Smooth muscle cell (in vitro differentiated cells): ENCODE data around the gene FBXO45. TPM values are rescaled to one million over a fixed set of nuclear protein-coding genes. Genes with fewer than 3 reads are reported as not detected.
"Not testable (repeated sequence)": the region's sequence is repeated elsewhere in the genome, so short reads cannot be mapped to it uniquely, and the experiment has no call there.

Experiments
- DNase-seq: peaks from one replicate; lab custom pipeline; 2025; ENCODE audit not compliant: unreplicated experiment; lab: John Stamatoyannopoulos, UW
- H2AFZ ChIP-seq: fragments of 200-600 bp; sonication (generic); 2 replicates; pipeline ENCODE4 v1.6.0; 2016; ENCODE audit warnings: antibody characterized with exemption, low read depth, mild to moderate bottlenecking
- H3F3A ChIP-seq: fragments of 200-600 bp; sonication (generic); 2 replicates; pipeline ENCODE4 v1.6.0; 2017; ENCODE audit warnings: antibody characterized with exemption, low read depth
- H3K27ac ChIP-seq: fragments of 200-600 bp; sonication (generic); 2 replicates; pipeline ENCODE4 v1.5.1; 2016; ENCODE audit warnings: low read depth, mild to moderate bottlenecking
- H3K27me3 ChIP-seq: fragments of 200-600 bp; sonication (generic); 2 replicates; pipeline ENCODE4 v1.6.1; 2016; ENCODE audit warnings: low read depth, mild to moderate bottlenecking
- H3K36me3 ChIP-seq: fragments of 200-600 bp; sonication (generic); 2 replicates; pipeline ENCODE4 v1.5.1; 2016; ENCODE audit warnings: low read depth
- H3K4me1 ChIP-seq: fragments of 200-600 bp; sonication (generic); 2 replicates; pipeline ENCODE4 v1.5.1; 2016; ENCODE audit warnings: low read depth
- H3K4me2 ChIP-seq: fragments of 200-600 bp; sonication (generic); 2 replicates; pipeline ENCODE4 v1.6.0; 2016; ENCODE audit warnings: mild to moderate bottlenecking
- H3K4me3 ChIP-seq: fragments of 200-600 bp; sonication (generic); 2 replicates; pipeline ENCODE4 v1.5.1; 2016; ENCODE audit warnings: mild to moderate bottlenecking
- H3K79me2 ChIP-seq: fragments of 200-600 bp; sonication (generic); 2 replicates; pipeline ENCODE4 v1.6.0; 2016; ENCODE audit warnings: low read depth, mild to moderate bottlenecking
- H3K9ac ChIP-seq: fragments of 200-600 bp; sonication (generic); 2 replicates; pipeline ENCODE4 v1.6.0; 2016; ENCODE audit warnings: low read depth
- H3K9me3 ChIP-seq: fragments of 200-600 bp; sonication (generic); replicated peaks from 2 replicates; pipeline ENCODE4 v1.5.1; 2016; ENCODE audit warnings: low read depth
- H4K20me1 ChIP-seq: fragments of 200-600 bp; sonication (generic); 2 replicates; pipeline ENCODE4 v1.6.0; 2016; ENCODE audit warnings: low read depth
- WGBS: methylation state at CpG from one replicate; pipeline ENCODE4 v1.1.7; 2016; ENCODE audit warnings: low lambda C conversion rate; 5-methylcytosine and 5-hydroxymethylcytosine counted together
- polyA plus RNA-seq: library from polyadenylated mRNA; unstranded; fragments of >200 nt; fragmentation: Nextera tagmentation; extraction: Ambion mirVana; gene quantifications from 2 replicates; pipeline ENCODE4 v1.2.1, GENCODE V29; 2016
- total RNA-seq: library from RNA; depleted of rRNA; stranded (reverse); fragments of >200 nt; gene quantifications from 2 replicates; pipeline ENCODE4 v1.2.3, GENCODE V29; 2014
- TF ChIP-seq, protein P1 (sequence below): fragments of 200-600 bp; sonication (generic); IDR thresholded peaks from 2 replicates; pipeline ENCODE4 v1.5.1; 2017; ENCODE audit warnings: borderline replicate concordance, mild to moderate bottlenecking, antibody characterized with exemption; ENCODE audit not compliant: insufficient read depth, poor library complexity, severe bottlenecking

FBXO45 gene
- total and polyA plus RNA-seq, 2 experiments from 2014 or later: 5.8 to 13.1 TPM

DNA sequence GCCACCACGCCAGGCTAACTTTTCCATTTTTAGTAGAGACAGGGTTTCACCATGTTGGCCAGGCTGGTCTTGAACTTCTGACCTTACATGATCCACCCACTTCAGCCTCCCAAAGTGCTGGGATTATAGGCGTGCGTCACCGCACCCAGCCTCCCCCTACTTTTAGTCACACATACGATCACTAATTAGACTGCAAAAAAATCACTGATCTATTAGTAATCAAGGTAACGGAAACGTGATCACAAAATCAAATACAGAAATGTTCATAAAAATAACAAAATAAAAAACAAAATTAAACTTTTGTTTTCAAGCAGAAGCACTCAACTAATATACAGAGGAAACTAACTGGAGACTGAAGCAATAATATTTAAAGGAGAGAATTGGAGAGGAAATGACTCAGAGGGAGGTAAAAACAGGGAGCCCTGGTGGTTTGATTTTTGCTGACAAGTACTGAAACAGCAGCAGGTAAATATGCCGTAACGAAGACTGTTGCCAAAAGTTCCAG is 4.7 kb upstream of the FBXO45 start:
- Histone ChIP-seq H3K36me3 (no peaks in the 10 kb centered on the region), H3K9ac (no peak overlapping the region), H3K4me2 (no peak overlapping the region), H3K4me1 (peaks cover 2% of the 10 kb centered on the region), H3K9me3 (no peaks in the 10 kb centered on the region), H3F3A (no peaks in the 10 kb centered on the region), H4K20me1 (no peaks in the 10 kb centered on the region), H2AFZ (no peak overlapping the region), H3K27ac (peak overlapping the region; percentile 4), H3K79me2 (peaks cover 12% of the 10 kb centered on the region), H3K27me3 (no peaks in the 10 kb centered on the region), H3K4me3 (no peak overlapping the region)
- no peak for DNase-seq
- TF ChIP-seq, protein P1, sequence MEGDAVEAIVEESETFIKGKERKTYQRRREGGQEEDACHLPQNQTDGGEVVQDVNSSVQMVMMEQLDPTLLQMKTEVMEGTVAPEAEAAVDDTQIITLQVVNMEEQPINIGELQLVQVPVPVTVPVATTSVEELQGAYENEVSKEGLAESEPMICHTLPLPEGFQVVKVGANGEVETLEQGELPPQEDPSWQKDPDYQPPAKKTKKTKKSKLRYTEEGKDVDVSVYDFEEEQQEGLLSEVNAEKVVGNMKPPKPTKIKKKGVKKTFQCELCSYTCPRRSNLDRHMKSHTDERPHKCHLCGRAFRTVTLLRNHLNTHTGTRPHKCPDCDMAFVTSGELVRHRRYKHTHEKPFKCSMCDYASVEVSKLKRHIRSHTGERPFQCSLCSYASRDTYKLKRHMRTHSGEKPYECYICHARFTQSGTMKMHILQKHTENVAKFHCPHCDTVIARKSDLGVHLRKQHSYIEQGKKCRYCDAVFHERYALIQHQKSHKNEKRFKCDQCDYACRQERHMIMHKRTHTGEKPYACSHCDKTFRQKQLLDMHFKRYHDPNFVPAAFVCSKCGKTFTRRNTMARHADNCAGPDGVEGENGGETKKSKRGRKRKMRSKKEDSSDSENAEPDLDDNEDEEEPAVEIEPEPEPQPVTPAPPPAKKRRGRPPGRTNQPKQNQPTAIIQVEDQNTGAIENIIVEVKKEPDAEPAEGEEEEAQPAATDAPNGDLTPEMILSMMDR: no peak
- WGBS: 90% methylated on average over 9 of the region's 9 CpGs

DNA sequence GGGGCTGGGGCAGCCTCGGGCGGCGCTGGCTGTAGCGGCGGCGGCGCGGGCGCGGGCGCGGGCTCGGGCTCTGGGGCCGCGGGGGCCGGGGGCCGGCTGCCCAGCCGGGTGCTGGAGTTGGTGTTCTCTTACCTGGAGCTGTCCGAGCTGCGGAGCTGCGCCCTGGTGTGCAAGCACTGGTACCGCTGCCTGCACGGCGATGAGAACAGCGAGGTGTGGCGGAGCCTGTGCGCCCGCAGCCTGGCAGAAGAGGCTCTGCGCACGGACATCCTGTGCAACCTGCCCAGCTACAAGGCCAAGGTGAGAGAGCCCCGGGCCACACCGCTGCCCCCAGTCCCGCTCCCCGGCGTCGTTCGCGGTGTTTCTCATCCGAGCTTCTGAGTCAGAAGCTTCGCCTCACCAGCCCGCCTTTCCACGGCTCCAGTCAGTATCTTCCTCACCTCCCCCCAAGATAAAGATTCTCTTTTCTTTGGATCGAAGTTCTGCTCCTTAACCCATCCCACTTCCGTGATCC is 600 bp downstream of the FBXO45 start:
- WGBS: 0% methylated on average over 16 of the region's 44 CpGs
- H3K9ac ChIP-seq: peak overlapping the region; percentile 67
- H4K20me1 ChIP-seq: peaks cover 18% of the 10 kb centered on the region
- peaks cover 11% of the 10 kb centered on the region for H3K4me1 ChIP-seq
- DNase-seq: peak; percentile 29
- peak overlapping the region; percentile 95 for H3K4me2 ChIP-seq
- H3K27ac ChIP-seq: peak overlapping the region; percentile 14
- H3K4me3 ChIP-seq: peak overlapping the region; percentile 92
- peaks cover 56% of the 10 kb centered on the region for H3K79me2 ChIP-seq
- H3K9me3 ChIP-seq: no peaks in the 10 kb centered on the region
- no peaks in the 10 kb centered on the region for H3K36me3 ChIP-seq
- TF ChIP-seq, protein P1: no peak
- H2AFZ ChIP-seq: peak overlapping the region; percentile 41
- no peaks in the 10 kb centered on the region for H3F3A ChIP-seq
- no peaks in the 10 kb centered on the region for H3K27me3 ChIP-seq

DNA sequence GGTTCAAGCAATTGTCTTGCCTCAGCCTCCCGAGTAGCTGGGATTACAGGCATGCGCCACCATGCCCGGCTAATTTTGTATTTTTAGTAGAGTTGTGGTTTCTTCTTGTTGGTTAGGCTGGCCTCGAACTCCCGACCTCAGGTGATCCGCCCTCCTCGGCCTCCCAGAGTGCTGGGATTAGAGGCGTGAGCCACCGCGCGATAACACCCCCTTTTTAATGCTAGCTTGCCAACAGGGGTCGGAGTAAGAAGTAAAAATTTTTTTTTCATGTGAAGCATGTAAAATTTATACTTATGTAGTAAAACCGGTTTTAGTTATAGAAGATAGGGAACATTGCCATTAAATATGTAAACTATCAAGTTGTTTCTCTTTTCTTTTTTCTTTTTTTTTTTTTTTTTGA is 1.9 kb downstream of the FBXO45 start:
- H3K79me2 ChIP-seq: peaks cover 68% of the 10 kb centered on the region
- not testable (repeated sequence) for H3K4me2 ChIP-seq, H3K9me3 ChIP-seq, H3K4me3 ChIP-seq, H2AFZ ChIP-seq, DNase-seq, H3K27ac ChIP-seq, H3K36me3 ChIP-seq, H3F3A ChIP-seq, H3K27me3 ChIP-seq, H3K9ac ChIP-seq
- H4K20me1 ChIP-seq: peaks cover 27% of the 10 kb centered on the region
- H3K4me1 ChIP-seq: peaks cover 11% of the 10 kb centered on the region
- WGBS: 94% methylated on average over 13 of the region's 13 CpGs

DNA sequence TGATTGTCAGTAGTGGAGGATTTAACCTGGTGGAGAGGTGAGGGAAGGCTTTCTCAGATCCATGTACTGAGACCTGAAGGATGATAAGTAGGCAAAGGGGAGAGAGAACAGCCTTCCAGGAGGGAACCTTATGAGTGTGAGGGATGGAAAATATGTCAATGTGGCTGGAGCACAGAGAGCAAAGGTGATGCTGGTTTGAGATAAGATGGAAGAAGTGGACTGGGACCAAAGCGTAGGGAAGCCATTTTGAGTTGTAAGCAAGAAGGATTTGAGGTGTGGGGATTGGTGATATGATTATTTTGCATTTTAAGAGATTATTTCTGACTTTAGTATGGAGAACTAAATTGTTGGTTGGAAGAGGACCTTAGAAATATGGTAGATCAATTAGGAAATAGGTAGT is 3.9 kb downstream of the FBXO45 start:
- no peaks in the 10 kb centered on the region for H3K36me3 ChIP-seq
- no peak overlapping the region for H3K9ac ChIP-seq
- no peak overlapping the region for H3K4me3 ChIP-seq
- DNase-seq: no peak
- H3K27me3 ChIP-seq: no peaks in the 10 kb centered on the region
- H3K27ac ChIP-seq: no peak overlapping the region
- WGBS: 38% methylated on average over 1 of the region's 1 CpG
- no peak overlapping the region for H3K4me2 ChIP-seq
- H3K4me1 ChIP-seq: peaks cover 10% of the 10 kb centered on the region
- H3F3A ChIP-seq: no peaks in the 10 kb centered on the region
- TF ChIP-seq, protein P1: no peak
- H3K9me3 ChIP-seq: no peaks in the 10 kb centered on the region
- H3K79me2 ChIP-seq: peaks cover 85% of the 10 kb centered on the region
- H4K20me1 ChIP-seq: peaks cover 38% of the 10 kb centered on the region
- H2AFZ ChIP-seq: no peak overlapping the region
